Naive thymus-derived CD8-positive, alpha-beta T cell (primary cell): ENCODE measurements around the gene SCN8A. TPM values are rescaled to one million over a fixed set of nuclear protein-coding genes. Genes with fewer than 3 reads are reported as not detected.

ENCODE experiments used
- ATAC-seq, 2 donors: fragments of 150-1000 bp; cut with Tn5 transposase in 1 of 2; sonication (Bioruptor Pico), chemical (Tn5 transposase) in 1 of 2; 1 replicate in 1 of 2; 2 replicates in 1 of 2; pipeline ENCODE4 v1.10.0; 2021; ENCODE audit warnings: mild to moderate bottlenecking in 2 of 2, moderate library complexity in 2 of 2
- POLR2A ChIA-PET: fragments of 350-600 bp; sonication (Branson Sonifier 250); formaldehyde crosslinking; loops from one replicate; lab custom pipeline; 2021; ENCODE audit warnings: antibody characterized with exemption; lab: Charles Lee
- DNase-seq, 10 donors: peaks; one replicate each; pipeline versions ENCODE4 v3.0.0 to v3.0.0-alpha.2; 2020 to 2022
- H3K27ac Mint-ChIP-seq, 10 donors: one replicate each; pipeline ENCODE4 v1.8.0; 2020 to 2022; ENCODE audit warnings: mild to moderate bottlenecking in 10 of 10, mixed read lengths in 10 of 10, moderate library complexity in 4 of 10, inconsistent platforms in 1 of 10
- H3K27me3 Mint-ChIP-seq, 5 donors: one replicate each; pipeline ENCODE4 v1.8.0; 2021 to 2022; ENCODE audit warnings: mixed read lengths in 5 of 5
- H3K36me3 Mint-ChIP-seq, 3 donors: one replicate each; pipeline ENCODE4 v1.8.0; 2020 to 2022; ENCODE audit warnings: mixed read lengths in 3 of 3, mild to moderate bottlenecking in 2 of 3, inconsistent platforms in 1 of 3
- H3K4me1 Mint-ChIP-seq, 4 donors: one replicate each; pipeline ENCODE4 v1.8.0; 2021 to 2022; ENCODE audit warnings: mixed read lengths in 4 of 4
- H3K4me3 Mint-ChIP-seq, 10 donors: one replicate each; pipeline ENCODE4 v1.8.0; 2020 to 2022; ENCODE audit warnings: mild to moderate bottlenecking in 10 of 10, mixed read lengths in 10 of 10, moderate library complexity in 6 of 10, inconsistent platforms in 1 of 10
- H3K9me3 Mint-ChIP-seq, 9 donors: one replicate each; pipeline ENCODE4 v1.8.0; 2020 to 2022; ENCODE audit warnings: mixed read lengths in 9 of 9, mild to moderate bottlenecking in 3 of 9, inconsistent platforms in 1 of 9, moderate library complexity in 1 of 9
- polyA plus RNA-seq, 3 donors: library from polyadenylated mRNA; unstranded; fragments of 300-500 nt; fragmentation: Illumina TruSeq; gene quantifications; one replicate each; pipeline ENCODE4 v1.2.3, GENCODE V29; 2021
- total RNA-seq, 8 experiments: library from RNA in 2 of 8; stranded (reverse) in 2 of 8; gene quantifications; one replicate each; pipeline ENCODE4 v1.2.3 and lab custom pipeline; 2021 to 2026

SCN8A gene
- total and polyA plus RNA-seq, 5 experiments from 2014 or later = 0.07 to 1.8 (median 0.42) TPM

DNA sequence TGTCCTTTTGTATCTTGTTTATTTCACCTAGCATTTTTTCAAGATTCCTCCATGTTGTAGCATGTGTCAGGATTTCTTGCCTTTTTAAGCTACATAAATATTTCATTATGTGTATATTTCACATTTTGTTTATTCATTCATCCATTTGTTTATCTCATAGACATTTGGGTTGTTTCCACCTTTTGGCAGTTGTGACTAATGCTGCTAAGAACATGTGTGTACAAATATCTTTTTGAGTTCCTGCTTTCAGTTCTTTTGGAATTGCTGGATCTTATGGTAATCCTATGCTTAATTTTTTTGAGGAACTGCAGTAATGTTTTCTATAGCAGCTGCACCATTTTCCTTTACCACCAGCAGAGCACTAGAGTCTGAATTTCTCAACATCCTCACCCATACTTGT lies 62.4 kb downstream of the SCN8A start:
- H3K27ac Mint-ChIP-seq = no peak overlapping the region
- POLR2A ChIA-PET = no interaction called here
- H3K4me3 Mint-ChIP-seq = no peak overlapping the region
- no peak for ATAC-seq
- no peaks in the 10 kb centered on the region for H3K4me1 Mint-ChIP-seq
- peaks cover 0 to 11% (median 11%) of the 10 kb centered on the region in 3 donors for H3K36me3 Mint-ChIP-seq
- no peak for DNase-seq
- H3K27me3 Mint-ChIP-seq = peaks cover 6 to 22% (median 9%) of the 10 kb centered on the region in 5 donors
- peaks cover 0 to 21% (median 11%) of the 10 kb centered on the region in 9 donors for H3K9me3 Mint-ChIP-seq

DNA sequence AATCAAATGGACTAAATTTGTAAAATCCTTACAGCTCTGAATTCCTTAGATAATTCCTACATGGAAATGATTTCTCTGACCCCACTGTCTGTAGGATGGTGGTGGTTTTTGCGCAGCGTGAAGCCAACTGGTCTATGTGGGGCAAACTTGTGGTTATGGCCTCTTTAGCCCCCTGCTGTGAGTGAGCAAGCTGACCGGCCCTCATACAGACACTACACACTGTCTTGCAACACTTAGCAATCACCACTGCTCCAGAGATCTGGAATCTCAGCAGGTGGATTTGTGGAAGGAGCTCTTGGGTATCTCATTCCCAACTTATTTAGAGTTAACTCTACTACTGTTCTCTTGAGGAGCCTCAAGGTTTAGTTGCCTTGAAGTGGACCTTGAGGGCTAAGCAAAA lies 70.2 kb downstream of the SCN8A start:
- no peaks in the 10 kb centered on the region for H3K4me1 Mint-ChIP-seq
- ATAC-seq (no peak), DNase-seq (no peak)
- H3K36me3 Mint-ChIP-seq = peaks cover 0 to 6% (median 0%) of the 10 kb centered on the region in 3 donors
- H3K27me3 Mint-ChIP-seq = peaks cover 9 to 20% (median 11%) of the 10 kb centered on the region in 5 donors
- H3K9me3 Mint-ChIP-seq = no peaks in the 10 kb centered on the region
- H3K27ac Mint-ChIP-seq = no peak overlapping the region
- POLR2A ChIA-PET = no interaction called here
- H3K4me3 Mint-ChIP-seq = no peak overlapping the region

DNA sequence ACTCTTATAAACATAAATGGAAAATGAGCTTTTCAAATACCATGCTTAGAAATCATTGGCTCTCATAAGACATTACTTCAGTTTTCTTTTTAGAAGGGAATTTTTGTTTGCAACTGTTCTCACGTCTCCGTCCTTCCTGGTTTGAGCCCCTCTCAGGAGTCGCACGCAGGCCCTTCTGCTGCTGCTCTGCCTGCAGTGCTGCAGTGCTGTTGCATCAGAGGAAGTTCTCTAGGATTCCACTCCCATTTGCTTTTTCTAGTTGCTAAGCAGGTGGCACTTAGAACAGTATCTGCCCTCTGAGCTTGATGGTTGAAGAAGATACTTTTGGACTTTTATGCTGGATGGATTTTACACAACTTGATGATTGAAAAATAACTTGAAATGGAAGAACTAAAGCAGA lies 70.8 kb downstream of the SCN8A start:
- no peak overlapping the region for H3K4me3 Mint-ChIP-seq
- no peaks in the 10 kb centered on the region for H3K9me3 Mint-ChIP-seq
- peaks cover 0 to 6% (median 0%) of the 10 kb centered on the region in 3 donors for H3K36me3 Mint-ChIP-seq
- H3K27me3 Mint-ChIP-seq = peaks cover 9 to 19% (median 11%) of the 10 kb centered on the region in 5 donors
- no peak overlapping the region for H3K27ac Mint-ChIP-seq
- POLR2A ChIA-PET = no interaction called here
- DNase-seq (no peak), ATAC-seq (no peak)
- no peaks in the 10 kb centered on the region for H3K4me1 Mint-ChIP-seq

DNA sequence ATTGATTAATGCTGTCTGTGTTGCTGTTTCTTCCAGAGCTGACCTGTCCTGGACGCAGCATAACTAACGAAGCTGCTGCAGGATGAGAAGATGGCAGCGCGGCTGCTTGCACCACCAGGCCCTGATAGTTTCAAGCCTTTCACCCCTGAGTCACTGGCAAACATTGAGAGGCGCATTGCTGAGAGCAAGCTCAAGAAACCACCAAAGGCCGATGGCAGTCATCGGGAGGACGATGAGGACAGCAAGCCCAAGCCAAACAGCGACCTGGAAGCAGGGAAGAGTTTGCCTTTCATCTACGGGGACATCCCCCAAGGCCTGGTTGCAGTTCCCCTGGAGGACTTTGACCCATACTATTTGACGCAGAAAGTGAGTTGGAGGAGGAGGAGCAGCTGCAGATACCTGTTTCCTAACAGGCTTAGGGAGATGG lies 71.7 kb downstream of the SCN8A start:
- Mint-ChIP-seq H3K36me3 (peaks cover 0 to 6% (median 0%) of the 10 kb centered on the region in 3 donors), H3K9me3 (no peaks in the 10 kb centered on the region), H3K4me3 (no peak overlapping the region), H3K27me3 (peaks cover 6 to 15% (median 9%) of the 10 kb centered on the region in 5 donors), H3K4me1 (no peaks in the 10 kb centered on the region), H3K27ac (no peak overlapping the region)
- DNase-seq = no peak
- no peak for ATAC-seq
- POLR2A ChIA-PET = no interaction called here

DNA sequence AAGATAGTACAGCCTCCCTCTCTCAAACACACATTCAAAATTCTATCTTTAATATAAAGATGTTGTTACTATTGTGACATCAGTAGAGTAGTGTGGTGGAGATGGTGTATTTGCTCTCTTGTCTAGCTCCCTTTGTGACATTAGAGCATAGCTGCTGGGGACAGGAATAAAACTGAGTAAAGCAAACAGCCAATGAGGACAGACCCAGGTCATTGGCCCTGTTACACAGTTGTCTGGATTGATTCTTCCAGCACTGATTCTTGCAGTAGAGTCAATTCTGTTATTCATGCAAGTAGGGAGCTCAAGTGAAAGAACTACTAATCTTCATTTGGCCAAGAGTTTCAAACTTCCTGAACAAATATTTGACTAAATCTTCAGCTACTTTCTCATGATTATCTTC lies 72.4 kb downstream of the SCN8A start:
- no peak for DNase-seq
- POLR2A ChIA-PET = no interaction called here
- peaks cover 2 to 12% (median 6%) of the 10 kb centered on the region in 5 donors for H3K27me3 Mint-ChIP-seq
- no peak overlapping the region for H3K27ac Mint-ChIP-seq
- H3K4me3 Mint-ChIP-seq = no peak overlapping the region
- no peak for ATAC-seq
- H3K4me1 Mint-ChIP-seq = no peaks in the 10 kb centered on the region
- H3K9me3 Mint-ChIP-seq = no peaks in the 10 kb centered on the region
- peaks cover 0 to 6% (median 0%) of the 10 kb centered on the region in 3 donors for H3K36me3 Mint-ChIP-seq

DNA sequence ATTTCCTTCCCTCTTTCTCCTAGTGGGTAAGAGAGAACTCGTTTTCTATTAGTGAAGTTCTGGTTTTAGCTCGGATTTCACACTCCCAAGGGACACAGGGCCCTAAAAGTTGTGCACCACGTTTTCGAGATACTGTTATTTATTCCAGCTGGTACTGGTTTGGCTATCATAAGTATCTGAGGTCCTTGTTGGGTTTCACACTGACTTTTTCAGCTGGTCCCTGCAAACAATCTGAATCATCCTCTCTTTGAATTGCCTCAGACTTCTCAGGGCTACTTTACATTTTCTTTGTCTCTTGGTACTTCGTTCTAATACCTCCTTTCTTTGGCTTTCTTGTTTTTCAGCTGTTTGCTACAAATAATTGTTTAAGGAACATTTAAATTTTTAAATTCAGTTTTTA lies 75.7 kb downstream of the SCN8A start:
- no peak for ATAC-seq
- peaks cover 0 to 6% (median 0%) of the 10 kb centered on the region in 3 donors for H3K36me3 Mint-ChIP-seq
- H3K9me3 Mint-ChIP-seq = no peaks in the 10 kb centered on the region
- peak overlapping the region in 1 of 10 donors; percentile 49 for H3K27ac Mint-ChIP-seq
- no peak overlapping the region for H3K4me3 Mint-ChIP-seq
- no peak for DNase-seq
- POLR2A ChIA-PET = no interaction called here
- H3K27me3 Mint-ChIP-seq = peaks cover 0 to 5% (median 3%) of the 10 kb centered on the region in 5 donors
- peaks cover 3 to 12% (median 9%) of the 10 kb centered on the region in 4 donors for H3K4me1 Mint-ChIP-seq

DNA sequence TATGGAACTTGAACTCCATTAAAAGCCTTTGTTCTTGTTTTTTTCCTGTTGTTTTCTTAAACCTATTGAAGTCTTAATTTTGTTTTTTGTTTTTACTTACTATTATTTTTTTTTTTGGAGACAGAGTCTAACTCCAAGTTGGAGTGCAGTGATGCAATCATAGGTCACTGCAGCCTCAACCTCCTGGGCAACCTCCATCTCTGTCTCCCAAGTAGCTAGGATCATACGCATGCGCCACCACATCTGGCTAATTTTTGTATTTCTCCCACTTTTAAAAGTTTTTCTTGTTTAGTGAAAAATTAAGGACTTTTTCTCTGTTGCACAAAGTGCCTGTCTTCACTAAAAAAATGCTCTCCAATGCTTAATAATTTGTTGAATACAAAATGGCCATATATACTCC lies 76.2 kb downstream of the SCN8A start:
- peaks cover 0 to 5% (median 4%) of the 10 kb centered on the region in 5 donors for H3K27me3 Mint-ChIP-seq
- peaks cover 3 to 12% (median 9%) of the 10 kb centered on the region in 4 donors for H3K4me1 Mint-ChIP-seq
- no peak overlapping the region for H3K27ac Mint-ChIP-seq
- no peaks in the 10 kb centered on the region for H3K9me3 Mint-ChIP-seq
- no peak overlapping the region for H3K4me3 Mint-ChIP-seq
- no peak for ATAC-seq
- peaks cover 0 to 6% (median 0%) of the 10 kb centered on the region in 3 donors for H3K36me3 Mint-ChIP-seq
- DNase-seq = no peak
- POLR2A ChIA-PET = interaction anchor here (0.7 kb wide), 1 partner anchor 32 kb away, joined by 3 read pairs; no protein-coding TSS in a partner anchor

DNA sequence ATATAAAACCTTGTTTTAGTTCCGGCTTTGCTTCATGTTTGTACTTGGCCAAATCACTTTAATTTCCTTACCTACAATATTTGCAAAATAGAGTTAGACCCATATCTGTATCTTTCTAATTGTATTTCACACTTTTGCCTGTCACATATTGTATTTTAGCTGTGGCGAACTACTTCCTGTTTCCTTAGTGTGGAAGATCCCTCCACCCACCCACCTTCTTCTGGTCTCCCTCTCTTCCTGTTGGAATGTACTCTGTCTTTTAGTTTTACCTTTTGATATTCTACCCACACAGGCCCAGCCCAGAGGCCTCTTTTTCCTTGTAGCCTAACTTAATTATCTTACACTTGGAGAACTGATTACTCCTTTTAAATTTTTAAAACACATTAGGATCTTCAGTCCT lies 78.2 kb downstream of the SCN8A start:
- Mint-ChIP-seq H3K27ac (peak overlapping the region in 1 of 10 donors; percentile 7), H3K27me3 (peaks cover 0 to 6% (median 4%) of the 10 kb centered on the region in 5 donors), H3K36me3 (no peaks in the 10 kb centered on the region), H3K4me1 (peaks cover 3 to 12% (median 9%) of the 10 kb centered on the region in 4 donors), H3K4me3 (no peak overlapping the region), H3K9me3 (no peaks in the 10 kb centered on the region)
- DNase-seq (no peak), ATAC-seq (no peak)
- POLR2A ChIA-PET = no interaction called here

DNA sequence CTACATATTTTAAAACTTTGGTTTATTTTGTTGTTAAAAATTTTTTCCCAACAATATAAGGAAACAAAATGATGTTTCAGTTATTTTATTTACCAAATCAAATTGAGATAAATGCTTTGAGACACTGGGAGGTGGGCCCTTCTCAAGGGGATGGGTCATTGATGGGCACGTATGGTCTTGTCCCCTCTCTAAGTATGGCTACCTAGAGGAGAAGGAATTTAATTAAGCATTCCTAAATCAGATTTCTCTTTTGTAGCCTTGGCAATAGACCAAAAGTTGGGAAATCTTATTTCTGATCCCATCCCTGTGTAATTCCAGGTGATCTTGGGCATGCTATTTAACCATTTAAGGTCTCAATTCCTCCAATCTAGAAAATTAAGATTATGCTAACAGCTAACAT lies 79.0 kb downstream of the SCN8A start:
- no peaks in the 10 kb centered on the region for H3K36me3 Mint-ChIP-seq
- DNase-seq = no peak
- no peak overlapping the region for H3K27ac Mint-ChIP-seq
- H3K9me3 Mint-ChIP-seq = no peaks in the 10 kb centered on the region
- no peak overlapping the region for H3K4me3 Mint-ChIP-seq
- peaks cover 3 to 15% (median 9%) of the 10 kb centered on the region in 4 donors for H3K4me1 Mint-ChIP-seq
- peaks cover 0 to 5% (median 2%) of the 10 kb centered on the region in 5 donors for H3K27me3 Mint-ChIP-seq
- ATAC-seq = no peak
- POLR2A ChIA-PET = no interaction called here

DNA sequence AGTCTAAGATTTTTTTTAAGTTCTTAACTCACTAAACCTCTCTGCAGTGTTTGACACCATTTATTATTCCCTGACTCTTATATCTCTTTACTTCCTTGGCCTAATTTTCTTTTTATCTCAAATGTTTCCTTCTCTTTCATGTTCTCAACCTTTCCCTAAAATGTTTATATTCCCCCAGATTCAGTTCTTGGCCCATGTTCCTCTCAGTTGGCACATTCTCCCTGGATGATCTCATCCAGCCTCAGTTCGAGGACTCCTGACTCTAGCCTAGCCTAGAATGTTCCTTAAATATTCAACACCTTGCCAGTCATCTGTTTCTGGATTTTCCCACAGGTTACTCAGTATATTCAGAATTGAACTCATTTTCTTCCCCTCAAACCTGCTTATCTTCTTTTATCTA lies 81.3 kb downstream of the SCN8A start:
- H3K4me1 Mint-ChIP-seq = peaks cover 5 to 18% (median 9%) of the 10 kb centered on the region in 4 donors
- no peak for DNase-seq
- H3K9me3 Mint-ChIP-seq = no peaks in the 10 kb centered on the region
- no peak overlapping the region for H3K4me3 Mint-ChIP-seq
- no peaks in the 10 kb centered on the region for H3K36me3 Mint-ChIP-seq
- peaks cover 0 to 5% (median 2%) of the 10 kb centered on the region in 5 donors for H3K27me3 Mint-ChIP-seq
- POLR2A ChIA-PET = no interaction called here
- H3K27ac Mint-ChIP-seq = no peak overlapping the region
- no peak for ATAC-seq

DNA sequence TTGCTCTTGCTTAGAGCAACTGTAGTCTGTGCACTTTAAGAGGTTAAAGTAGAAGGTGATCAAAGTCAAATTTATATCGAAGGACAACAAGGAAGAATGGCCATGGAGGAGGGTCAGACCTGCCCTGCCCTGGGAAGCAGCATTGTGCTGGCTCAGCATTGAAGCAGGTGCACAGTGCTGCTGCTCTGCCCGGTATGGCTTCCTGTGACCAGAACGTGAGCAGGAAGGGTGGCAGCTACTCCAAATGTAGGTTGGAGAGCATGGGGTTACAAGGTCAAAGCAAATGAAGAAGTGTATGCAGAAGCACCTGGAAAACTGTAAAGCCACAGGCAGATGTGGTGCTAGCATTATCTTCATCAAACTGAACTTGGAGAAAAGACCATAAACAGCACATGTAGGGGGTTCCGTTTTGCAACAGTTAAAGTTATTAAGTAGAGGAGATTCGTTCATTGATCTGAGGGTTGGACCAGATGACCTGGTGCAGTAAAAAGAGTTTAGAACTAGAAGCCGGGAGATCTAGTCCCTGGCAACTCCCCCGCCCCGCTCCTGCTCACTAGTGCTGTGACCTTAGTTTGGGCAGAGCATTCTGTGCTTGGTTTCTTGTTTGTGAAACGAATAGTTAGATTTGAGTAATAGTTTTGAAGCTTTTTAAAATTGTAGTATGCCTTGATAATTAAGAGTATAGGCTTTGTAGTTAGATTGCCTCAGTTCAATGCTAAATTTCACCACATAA lies 84.2 kb downstream of the SCN8A start:
- POLR2A ChIA-PET = no interaction called here
- ATAC-seq = no peak
- DNase-seq = no peak
- H3K27me3 Mint-ChIP-seq = peaks cover 0 to 5% (median 3%) of the 10 kb centered on the region in 5 donors
- no peak overlapping the region for H3K4me3 Mint-ChIP-seq
- H3K4me1 Mint-ChIP-seq = peaks cover 0 to 6% (median 1%) of the 10 kb centered on the region in 4 donors
- H3K9me3 Mint-ChIP-seq = no peaks in the 10 kb centered on the region
- H3K27ac Mint-ChIP-seq = no peak overlapping the region
- no peaks in the 10 kb centered on the region for H3K36me3 Mint-ChIP-seq

DNA sequence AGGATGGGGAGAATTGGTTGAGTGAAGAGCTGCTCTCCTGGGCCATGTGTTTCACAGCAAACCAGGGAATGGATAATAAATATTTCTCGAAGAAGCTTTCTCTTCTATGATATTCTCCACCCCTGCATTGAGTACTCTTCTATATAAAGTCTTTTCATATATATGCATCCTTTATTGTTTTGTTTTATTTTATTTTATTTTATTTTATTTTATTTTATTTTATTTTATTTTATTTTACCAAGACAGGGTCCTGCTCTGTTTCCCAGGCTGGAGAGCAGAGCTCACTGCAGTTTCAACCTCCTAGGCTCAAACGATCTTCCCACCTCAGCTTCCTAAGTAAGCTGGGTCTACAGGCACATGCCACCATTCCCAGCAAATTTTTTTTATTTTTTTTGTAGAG lies 85.8 kb downstream of the SCN8A start:
- H3K27ac Mint-ChIP-seq = no peak overlapping the region
- H3K27me3 Mint-ChIP-seq = peaks cover 0 to 9% (median 4%) of the 10 kb centered on the region in 5 donors
- H3K9me3 Mint-ChIP-seq = no peaks in the 10 kb centered on the region
- no peaks in the 10 kb centered on the region for H3K36me3 Mint-ChIP-seq
- ATAC-seq = no peak
- DNase-seq = no peak
- POLR2A ChIA-PET = interaction anchor here (1.2 kb wide), 1 partner anchor 138 kb away, joined by 3 read pairs; a partner anchor contains a TSS
- no peak overlapping the region for H3K4me3 Mint-ChIP-seq
- H3K4me1 Mint-ChIP-seq = peaks cover 0 to 6% (median 1%) of the 10 kb centered on the region in 4 donors

DNA sequence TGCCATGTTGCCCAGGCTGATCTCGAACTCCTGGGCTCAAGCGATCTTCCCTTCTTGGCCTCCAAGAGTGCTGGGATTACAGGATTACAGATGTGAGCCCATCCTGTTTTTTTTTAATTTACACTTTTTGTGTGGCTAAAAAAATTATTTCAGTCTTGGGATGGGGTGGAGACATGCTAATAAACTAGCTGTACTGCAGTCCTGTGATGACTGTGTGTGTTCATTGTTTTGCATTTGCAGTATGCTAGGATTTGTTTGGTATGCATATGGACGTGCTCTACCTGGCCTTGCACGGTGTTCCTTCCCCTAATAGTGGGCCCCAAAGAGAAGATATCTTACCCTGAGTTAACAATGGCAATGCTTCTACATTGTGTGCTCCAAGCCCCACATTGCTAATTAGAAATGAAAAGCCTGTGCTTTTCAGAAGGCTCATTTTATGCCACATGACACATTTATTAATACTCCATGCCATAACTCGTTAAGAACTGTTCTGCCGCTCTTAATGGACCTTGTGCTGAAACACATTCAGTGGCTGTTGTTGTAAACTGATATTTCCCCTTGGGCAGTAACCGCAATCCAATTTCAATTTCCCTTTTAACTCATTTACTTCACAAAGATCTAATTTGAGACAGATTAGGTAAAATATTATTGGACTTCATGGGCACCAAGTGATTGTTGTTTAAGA lies 86.4 kb downstream of the SCN8A start:
- DNase-seq (no peak), ATAC-seq (no peak)
- peaks cover 0 to 7% (median 4%) of the 10 kb centered on the region in 5 donors for H3K27me3 Mint-ChIP-seq

More for the DNA sequence above, 86.4 kb downstream of the SCN8A start:
- Mint-ChIP-seq H3K4me1 (peaks cover 0 to 6% (median 1%) of the 10 kb centered on the region in 4 donors), H3K4me3 (no peak overlapping the region), H3K36me3 (no peaks in the 10 kb centered on the region), H3K9me3 (no peaks in the 10 kb centered on the region), H3K27ac (no peak overlapping the region)
- POLR2A ChIA-PET = interaction anchor here (1.2 kb wide), 1 partner anchor 138 kb away, joined by 3 read pairs; a partner anchor contains a TSS
